H1 (cell line): ENCODE data around the gene CRLF3. TPM values are rescaled to one million over a fixed set of nuclear protein-coding genes. Genes with fewer than 3 reads are reported as not detected.

Source experiments
- ATF2 ChIP-seq: IDR thresholded peaks from 2 replicates; pipeline ENCODE4 v1.6.1; 2012; ENCODE audit warnings: low read length, inconsistent platforms
- BCL11A ChIP-seq, 2 experiments: IDR thresholded peaks; one replicate each; pipeline ENCODE4 v1.6.1; 2011; ENCODE audit warnings: low read depth in 2 of 2, low read length in 2 of 2, mild to moderate bottlenecking in 2 of 2
- BRCA1 ChIP-seq: IDR thresholded peaks from 2 replicates; pipeline ENCODE4 v1.6.1; 2012; ENCODE audit warnings: low read depth, low read length, improper control_type of control experiment
- CEBPB ChIP-seq: IDR thresholded peaks from 2 replicates; pipeline ENCODE4 v1.6.1; 2012; ENCODE audit warnings: low read depth, low read length
- GTF2F1 ChIP-seq: IDR thresholded peaks from 2 replicates; pipeline ENCODE4 v1.6.1; 2012; ENCODE audit warnings: low read depth, low read length, improper control_type of control experiment, borderline replicate concordance
- JUND ChIP-seq: IDR thresholded peaks from 2 replicates; pipeline ENCODE4 v1.6.1; 2011; ENCODE audit warnings: mild to moderate bottlenecking, improper control_type of control experiment, low read length
- KDM4A ChIP-seq: IDR thresholded peaks from one replicate; pipeline ENCODE4 v1.7.1; 2012; ENCODE audit warnings: low read depth, mild to moderate bottlenecking, moderate library complexity, low read length, inconsistent platforms; ENCODE audit not compliant: severe bottlenecking
- MAX ChIP-seq: IDR thresholded peaks from 2 replicates; pipeline ENCODE4 v1.6.1; 2012; ENCODE audit warnings: inconsistent platforms
- RNF2 ChIP-seq: fragments of 200-900, 300-1000 bp; sonication (generic); IDR thresholded peaks from 2 replicates; pipeline ENCODE4 v1.7.1; 2016; ENCODE audit warnings: borderline replicate concordance, low read depth, mild to moderate bottlenecking, antibody characterized with exemption, low read length; ENCODE audit not compliant: poor library complexity, severe bottlenecking; ENCODE audit errors: missing control alignments
- polyA plus RNA-seq, 7 experiments: library from polyadenylated mRNA; depleted of rRNA in 3 of 7; stranded (reverse) in 5 of 7; unstranded in 2 of 7; fragments of >200 nt in 5 of 7; fragments of 200-250 nt in 2 of 7; gene quantifications; 1 replicate in 5 of 7; 2 replicates in 1 of 7; 4 replicates in 1 of 7; pipeline versions ENCODE4 v1.2.1 to v1.2.3, GENCODE V29; 2011 to 2013; ENCODE audit warnings: missing spikeins in 2 of 7, mixed read lengths in 2 of 7
- total RNA-seq: library from RNA; stranded (reverse); fragmentation: NEBNext Ultra II Directional; extraction: Animal tissue kit (Norgen Biotek cat#: 25700); gene quantifications from 2 replicates; pipeline ENCODE4 v1.2.1, GENCODE V29; 2021
- TF ChIP-seq, protein P1 (sequence below): fragments of 300-600 bp; sonication (generic); IDR thresholded peaks from 2 replicates; pipeline ENCODE4 v1.7.1; 2012; ENCODE audit warnings: low read length, moderate library complexity, mild to moderate bottlenecking, inconsistent platforms; ENCODE audit not compliant: insufficient replicate concordance

The CRLF3 gene
- total and polyA plus RNA-seq, 2 of the 8 experiments (the other 6 are each of a cell fraction or from before 2014, with no cell fraction given) = 12.7 to 22.7 TPM

DNA sequence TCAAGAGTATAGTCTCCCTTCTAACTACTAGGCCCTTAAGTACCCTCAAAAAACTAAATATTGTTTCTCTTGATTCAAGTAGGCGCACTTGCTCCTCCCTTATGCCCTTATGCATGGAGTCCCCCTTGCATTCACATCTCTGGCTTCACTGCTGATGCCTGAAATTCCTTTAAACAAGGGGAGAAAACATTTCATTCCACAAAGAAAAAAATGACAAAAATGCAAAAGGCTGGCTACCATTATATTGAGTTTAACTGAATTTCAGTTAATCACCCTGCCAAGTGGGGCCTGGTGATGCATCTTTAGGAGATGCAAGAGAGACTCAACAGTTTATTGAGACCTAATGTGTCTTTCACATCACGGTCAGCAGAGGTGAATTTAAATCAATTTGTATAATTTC, 35.6 kb downstream of the CRLF3 start (continued):
- TF ChIP-seq, protein P1, sequence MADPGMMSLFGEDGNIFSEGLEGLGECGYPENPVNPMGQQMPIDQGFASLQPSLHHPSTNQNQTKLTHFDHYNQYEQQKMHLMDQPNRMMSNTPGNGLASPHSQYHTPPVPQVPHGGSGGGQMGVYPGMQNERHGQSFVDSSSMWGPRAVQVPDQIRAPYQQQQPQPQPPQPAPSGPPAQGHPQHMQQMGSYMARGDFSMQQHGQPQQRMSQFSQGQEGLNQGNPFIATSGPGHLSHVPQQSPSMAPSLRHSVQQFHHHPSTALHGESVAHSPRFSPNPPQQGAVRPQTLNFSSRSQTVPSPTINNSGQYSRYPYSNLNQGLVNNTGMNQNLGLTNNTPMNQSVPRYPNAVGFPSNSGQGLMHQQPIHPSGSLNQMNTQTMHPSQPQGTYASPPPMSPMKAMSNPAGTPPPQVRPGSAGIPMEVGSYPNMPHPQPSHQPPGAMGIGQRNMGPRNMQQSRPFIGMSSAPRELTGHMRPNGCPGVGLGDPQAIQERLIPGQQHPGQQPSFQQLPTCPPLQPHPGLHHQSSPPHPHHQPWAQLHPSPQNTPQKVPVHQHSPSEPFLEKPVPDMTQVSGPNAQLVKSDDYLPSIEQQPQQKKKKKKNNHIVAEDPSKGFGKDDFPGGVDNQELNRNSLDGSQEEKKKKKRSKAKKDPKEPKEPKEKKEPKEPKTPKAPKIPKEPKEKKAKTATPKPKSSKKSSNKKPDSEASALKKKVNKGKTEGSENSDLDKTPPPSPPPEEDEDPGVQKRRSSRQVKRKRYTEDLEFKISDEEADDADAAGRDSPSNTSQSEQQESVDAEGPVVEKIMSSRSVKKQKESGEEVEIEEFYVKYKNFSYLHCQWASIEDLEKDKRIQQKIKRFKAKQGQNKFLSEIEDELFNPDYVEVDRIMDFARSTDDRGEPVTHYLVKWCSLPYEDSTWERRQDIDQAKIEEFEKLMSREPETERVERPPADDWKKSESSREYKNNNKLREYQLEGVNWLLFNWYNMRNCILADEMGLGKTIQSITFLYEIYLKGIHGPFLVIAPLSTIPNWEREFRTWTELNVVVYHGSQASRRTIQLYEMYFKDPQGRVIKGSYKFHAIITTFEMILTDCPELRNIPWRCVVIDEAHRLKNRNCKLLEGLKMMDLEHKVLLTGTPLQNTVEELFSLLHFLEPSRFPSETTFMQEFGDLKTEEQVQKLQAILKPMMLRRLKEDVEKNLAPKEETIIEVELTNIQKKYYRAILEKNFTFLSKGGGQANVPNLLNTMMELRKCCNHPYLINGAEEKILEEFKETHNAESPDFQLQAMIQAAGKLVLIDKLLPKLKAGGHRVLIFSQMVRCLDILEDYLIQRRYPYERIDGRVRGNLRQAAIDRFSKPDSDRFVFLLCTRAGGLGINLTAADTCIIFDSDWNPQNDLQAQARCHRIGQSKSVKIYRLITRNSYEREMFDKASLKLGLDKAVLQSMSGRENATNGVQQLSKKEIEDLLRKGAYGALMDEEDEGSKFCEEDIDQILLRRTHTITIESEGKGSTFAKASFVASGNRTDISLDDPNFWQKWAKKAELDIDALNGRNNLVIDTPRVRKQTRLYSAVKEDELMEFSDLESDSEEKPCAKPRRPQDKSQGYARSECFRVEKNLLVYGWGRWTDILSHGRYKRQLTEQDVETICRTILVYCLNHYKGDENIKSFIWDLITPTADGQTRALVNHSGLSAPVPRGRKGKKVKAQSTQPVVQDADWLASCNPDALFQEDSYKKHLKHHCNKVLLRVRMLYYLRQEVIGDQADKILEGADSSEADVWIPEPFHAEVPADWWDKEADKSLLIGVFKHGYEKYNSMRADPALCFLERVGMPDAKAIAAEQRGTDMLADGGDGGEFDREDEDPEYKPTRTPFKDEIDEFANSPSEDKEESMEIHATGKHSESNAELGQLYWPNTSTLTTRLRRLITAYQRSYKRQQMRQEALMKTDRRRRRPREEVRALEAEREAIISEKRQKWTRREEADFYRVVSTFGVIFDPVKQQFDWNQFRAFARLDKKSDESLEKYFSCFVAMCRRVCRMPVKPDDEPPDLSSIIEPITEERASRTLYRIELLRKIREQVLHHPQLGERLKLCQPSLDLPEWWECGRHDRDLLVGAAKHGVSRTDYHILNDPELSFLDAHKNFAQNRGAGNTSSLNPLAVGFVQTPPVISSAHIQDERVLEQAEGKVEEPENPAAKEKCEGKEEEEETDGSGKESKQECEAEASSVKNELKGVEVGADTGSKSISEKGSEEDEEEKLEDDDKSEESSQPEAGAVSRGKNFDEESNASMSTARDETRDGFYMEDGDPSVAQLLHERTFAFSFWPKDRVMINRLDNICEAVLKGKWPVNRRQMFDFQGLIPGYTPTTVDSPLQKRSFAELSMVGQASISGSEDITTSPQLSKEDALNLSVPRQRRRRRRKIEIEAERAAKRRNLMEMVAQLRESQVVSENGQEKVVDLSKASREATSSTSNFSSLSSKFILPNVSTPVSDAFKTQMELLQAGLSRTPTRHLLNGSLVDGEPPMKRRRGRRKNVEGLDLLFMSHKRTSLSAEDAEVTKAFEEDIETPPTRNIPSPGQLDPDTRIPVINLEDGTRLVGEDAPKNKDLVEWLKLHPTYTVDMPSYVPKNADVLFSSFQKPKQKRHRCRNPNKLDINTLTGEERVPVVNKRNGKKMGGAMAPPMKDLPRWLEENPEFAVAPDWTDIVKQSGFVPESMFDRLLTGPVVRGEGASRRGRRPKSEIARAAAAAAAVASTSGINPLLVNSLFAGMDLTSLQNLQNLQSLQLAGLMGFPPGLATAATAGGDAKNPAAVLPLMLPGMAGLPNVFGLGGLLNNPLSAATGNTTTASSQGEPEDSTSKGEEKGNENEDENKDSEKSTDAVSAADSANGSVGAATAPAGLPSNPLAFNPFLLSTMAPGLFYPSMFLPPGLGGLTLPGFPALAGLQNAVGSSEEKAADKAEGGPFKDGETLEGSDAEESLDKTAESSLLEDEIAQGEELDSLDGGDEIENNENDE = no peak
- no peak for TF ChIP-seq KDM4A
- no peak for TF ChIP-seq BCL11A (IDR thresholded peaks at IDR 0.05; ENCODE audit: low read depth in 2 of 2, low read length in 2 of 2)
- TF ChIP-seq MAX = no peak
- no peak for TF ChIP-seq CEBPB
- TF ChIP-seq RNF2 = no peak
- TF ChIP-seq BRCA1 = no peak
- no peak for TF ChIP-seq JUND
- no peak for TF ChIP-seq ATF2
- TF ChIP-seq GTF2F1 = no peak
